NCI-H446 (cell line): ENCODE data around the gene TRIM17.
"Not testable (repeated sequence)": the region's sequence is repeated elsewhere in the genome, so short reads cannot be mapped to it uniquely, and the experiment has no call there.

Experiments
- DNase-seq, 2 experiments: peaks; one replicate each; lab custom pipeline; 2025; lab: John Stamatoyannopoulos, UW

Gene TRIM17

DNA sequence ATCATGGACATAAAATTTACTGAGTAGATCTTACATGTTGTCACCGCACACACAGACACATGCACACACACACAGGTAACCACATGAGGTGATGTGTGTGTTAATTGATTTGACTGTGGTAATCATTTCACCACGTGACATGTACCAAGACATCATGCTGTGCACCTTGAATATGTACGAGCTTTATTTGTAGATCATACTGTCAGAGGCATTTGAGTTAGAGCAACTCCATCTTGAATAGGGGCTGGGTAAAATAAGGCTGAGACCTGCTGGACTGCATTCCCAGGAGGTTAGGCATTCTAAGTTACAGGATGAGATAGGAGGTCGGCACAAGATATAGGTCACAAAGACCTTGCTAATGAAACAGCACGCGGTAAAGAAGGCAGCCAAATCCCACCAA lies 31.7 kb upstream of the TRIM17 start:
- DNase-seq, result no peak

GRCh38 chr1:228446852-228447251 lies 30.2 kb upstream of the TRIM17 start:
- no peak for DNase-seq

DNA sequence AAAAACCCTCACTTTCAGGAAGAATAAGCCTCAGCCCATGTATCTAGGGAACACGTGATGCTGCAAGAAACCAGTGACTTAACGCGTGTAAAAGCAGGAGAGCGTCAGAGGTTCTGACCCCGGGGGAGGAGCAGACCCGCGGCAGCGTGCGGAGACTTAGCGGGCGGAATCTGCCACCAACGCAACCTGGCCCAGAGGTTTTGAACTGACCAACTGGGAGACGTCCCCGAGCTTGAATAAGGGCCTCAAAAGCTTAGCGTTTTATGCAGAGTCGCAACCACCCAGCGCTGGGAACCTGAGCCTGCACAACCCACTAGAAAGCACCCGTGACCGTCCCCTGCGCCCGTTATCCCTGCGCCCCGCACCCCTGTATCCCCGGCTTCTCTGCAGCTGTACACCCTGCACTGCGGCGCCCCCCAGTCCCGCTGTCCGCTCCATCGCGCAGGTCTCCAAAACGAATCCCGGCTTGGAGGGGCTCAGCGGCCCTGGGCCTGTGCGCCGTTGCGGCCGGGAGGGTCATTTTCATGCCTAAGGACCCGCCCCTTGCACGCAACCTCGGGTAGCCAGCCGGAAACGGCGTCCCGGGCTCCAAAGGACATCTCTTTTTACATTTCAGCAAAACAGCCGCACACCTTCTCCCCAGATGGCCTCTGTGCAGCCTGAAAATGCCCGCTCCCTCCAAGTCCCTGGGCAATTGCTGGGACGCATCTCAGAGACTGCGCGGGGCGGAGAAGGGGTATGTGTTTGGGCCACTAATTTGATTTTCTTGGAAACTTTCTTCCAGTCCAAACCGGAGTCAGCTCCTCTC lies 29.4 kb upstream of the TRIM17 start:
- DNase-seq, result no peak

DNA sequence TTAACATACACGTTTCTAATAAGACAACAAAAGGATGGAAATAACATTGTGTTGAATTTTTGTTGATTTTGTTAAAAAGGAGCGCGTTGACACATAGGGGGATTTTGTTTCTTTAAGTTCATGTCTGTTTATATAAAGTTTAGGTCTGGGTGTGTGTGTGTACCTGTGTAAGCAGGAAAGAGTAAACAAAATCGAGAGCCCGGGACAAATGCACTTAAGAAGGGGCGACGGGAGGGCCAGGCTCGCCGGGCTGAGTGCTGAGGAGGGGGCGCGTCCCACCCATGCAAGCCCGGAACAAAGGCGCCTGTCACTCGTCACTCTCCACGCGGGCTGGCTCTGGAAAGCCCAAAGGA lies 28.8 kb upstream of the TRIM17 start:
- no peak for DNase-seq

DNA sequence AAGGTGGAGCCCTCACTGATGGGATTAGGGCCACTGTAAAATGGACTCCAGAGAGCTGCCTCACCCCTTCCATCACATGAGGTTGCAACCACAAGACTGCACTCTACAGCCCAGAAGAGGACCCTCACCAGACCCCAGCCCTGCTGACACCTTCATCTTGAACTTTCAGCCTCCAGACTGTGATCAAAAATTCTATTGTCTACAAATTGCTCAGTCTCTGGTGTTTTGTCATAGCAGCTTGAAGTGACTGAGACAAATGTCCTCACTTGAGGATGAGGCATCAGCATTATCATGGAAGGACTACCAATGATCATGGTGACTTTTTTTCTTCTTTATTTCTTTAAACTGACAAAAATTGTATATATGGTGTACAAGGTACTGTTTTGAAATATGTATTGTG lies 26.7 kb upstream of the TRIM17 start:
- DNase-seq, result no peak

DNA sequence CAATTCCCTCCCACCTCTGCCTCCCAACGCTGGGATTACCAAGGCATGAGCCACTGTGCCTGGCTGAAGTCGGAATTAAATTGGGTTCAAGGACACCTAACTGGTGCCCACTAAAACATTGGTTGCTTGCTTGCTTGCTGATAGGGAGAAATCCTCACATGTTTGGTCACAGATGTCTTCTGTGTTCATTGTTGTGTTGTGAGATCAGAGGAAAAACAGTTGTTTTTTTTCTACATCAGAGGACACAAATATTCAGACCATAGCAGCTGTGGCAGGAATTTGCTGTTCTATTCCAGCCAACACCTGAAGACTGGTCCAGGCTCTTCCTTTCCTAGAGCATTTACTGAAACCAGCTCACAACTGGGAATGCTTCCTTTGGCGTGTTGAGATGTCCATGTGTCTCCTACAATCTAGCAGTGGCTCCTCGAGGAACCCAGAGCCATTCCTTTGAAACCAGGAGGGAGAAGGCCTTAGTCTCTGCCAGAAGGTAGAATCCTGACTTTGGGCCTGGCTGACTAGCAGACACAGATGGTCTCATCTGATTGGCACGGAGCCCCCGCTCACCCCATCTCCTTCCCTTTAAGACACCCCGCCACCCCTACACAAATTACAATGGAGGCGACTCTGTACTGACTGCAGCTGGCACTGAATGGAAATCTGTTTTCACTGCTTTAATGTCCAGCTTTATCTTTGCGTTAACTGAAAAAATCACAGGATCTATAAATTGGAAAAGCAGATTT lies 24.3 kb upstream of the TRIM17 start:
- DNase-seq, result no peak

DNA sequence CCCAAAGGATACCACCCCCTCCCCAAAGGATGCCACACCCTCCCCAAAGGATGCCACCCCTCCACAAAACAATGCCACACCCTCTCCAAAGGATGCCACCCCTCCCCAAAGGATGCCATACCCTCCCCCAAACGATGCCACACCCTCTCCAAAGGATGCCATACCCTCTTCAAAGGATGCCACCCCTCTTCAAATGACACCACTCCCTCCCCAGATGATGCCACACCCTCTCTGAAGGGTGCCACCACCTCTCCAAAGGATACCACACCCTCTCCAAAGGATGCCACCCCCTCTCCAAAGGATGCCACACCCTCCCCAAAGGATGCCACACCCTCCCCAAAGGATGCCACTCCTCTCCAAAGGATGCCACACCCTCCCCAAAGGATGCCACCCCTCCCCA lies 21.6 kb upstream of the TRIM17 start:
- no peak for DNase-seq

GRCh38 chr1:228437424-228437962 lies 20.8 kb upstream of the TRIM17 start:
- no peak for DNase-seq

DNA sequence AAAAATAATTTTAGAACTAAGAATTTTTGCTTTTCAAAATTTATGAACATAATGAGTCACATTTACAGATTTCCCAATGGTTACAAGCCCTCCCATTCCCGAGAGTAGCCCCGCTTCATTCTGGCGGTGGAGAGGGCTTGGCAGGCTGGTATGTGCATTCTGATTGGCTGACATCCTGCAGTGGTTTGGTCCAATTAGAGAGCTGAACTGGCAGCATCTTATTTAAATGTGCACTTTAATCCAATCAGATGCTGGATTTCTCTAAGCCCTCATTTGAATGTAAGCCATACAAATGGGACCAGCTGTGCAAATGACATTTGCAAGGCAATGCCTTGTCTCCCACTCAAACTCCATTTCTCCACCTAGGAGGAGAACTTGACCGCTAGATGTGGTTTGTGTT lies 18.0 kb upstream of the TRIM17 start:
- DNase-seq, result no peak

DNA sequence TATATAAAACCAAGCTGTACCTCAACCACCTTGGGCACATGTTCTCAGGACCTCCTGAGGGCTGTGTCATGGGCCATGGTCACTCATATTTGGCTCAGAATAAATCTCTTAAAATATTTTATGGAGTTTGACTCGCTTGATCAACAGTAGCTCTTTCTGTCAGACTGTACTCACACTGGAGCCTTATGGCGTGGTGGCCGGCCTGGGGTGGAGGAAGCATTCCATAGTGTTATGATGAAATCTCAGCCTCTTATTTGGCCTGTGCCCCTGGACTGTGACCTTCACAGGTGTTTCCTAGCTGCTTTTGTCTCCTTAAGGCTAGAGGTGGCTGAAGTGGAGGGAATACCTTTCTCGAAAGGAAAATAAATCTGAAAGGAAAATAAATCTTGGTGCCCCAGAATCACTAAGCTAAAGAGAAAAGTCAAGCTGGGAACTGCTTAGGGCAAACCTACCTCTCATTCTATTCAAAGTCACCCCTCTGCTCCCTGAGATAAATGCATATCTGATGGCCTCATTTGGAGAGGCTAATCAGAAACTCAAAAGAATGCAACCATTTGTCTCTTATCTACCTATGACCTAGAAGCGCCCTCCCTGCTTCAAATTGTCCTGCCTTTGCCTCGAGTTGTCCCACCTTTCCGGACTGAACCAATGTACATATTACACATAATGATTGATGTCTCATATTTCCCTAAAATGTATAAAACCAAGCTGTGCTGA lies 16.8 kb upstream of the TRIM17 start:
- not testable (repeated sequence) for DNase-seq

DNA sequence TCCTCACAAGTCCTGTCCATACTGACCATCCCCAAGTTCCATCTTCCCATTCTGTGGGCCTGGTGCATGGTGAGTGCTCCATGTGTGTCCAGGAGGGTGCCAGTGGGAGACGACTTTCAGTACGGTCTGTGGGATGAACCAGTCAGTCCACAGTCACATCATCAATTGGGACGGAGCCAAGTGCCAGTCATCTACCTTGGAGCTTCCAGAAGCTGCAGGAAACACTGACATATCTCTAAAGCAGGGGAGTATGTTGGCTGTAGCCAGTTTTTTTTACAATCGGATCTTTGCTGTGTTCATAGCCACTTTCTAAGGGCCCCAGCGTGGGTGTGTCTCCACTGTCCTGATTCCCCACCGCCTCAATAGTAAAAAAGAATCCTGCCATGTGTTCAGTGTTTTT lies 13.6 kb upstream of the TRIM17 start:
- no peak for DNase-seq

DNA sequence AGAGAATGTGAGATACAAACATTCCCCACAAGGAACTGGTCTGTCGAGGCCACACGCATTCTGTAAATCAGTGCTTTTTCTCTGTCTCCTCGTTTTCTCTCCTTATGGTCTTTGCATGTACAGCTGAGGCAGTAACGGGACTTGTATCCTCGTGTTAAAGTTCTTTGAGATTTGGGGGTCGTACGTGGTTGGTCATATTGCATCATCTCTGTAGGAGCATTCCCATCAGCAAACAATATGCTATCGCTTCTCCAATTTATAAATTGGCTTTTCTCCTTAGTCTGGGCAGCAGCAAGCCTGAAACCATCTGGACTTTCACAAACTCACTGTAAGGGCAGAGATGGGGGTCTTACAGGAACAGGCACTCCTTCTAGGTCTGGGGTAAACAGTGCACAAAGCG lies 13.0 kb upstream of the TRIM17 start:
- no peak for DNase-seq

- no peak for DNase-seq
Measured at GRCh38 chr1:228429007-228429406, 12.3 kb upstream of the TRIM17 start.

- no peak for DNase-seq
Measured at GRCh38 chr1:228428412-228428811, 11.8 kb upstream of the TRIM17 start.

DNA sequence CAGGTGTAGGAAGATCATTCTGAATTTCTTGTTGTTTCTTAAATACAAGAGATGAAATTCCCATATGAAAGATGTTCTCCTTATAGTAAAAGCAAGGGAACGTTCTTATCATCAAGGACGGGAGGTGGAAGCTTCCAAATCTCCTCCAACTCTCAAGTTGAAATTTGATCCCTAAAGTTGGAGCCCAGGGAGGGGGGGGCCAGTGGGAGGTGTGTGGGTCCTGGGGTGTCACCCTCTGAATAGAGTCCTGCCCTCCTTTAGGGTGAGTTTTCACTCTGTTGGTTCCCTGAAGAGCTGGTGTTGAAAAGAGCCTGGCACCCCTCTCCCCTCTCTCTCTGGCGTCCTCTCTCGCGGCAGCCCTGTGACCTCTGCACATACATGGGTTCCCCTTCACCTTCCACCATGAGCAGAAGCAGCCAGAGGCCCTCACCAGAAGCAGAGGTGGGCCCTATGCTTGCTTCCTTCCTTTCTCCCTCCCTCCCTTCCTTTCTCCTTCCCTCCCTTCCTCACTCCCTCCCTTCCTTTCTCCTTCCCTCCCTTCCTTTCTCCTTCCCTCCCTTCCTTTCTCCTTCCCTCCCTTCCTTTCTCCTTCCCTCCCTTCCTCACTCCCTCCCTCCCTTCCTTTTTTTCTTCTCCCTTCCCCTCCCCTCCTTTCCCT lies 10.0 kb upstream of the TRIM17 start:
- DNase-seq, result no peak

GRCh38 chr1:228424685-228425660 lies 8.3 kb upstream of the TRIM17 start:
- DNase-seq, result no peak

- DNase-seq, result no peak
Measured at GRCh38 chr1:228423404-228424053, 6.9 kb upstream of the TRIM17 start.

- no peak for DNase-seq
Measured at GRCh38 chr1:228420968-228421826, 4.5 kb upstream of the TRIM17 start.

- no peak for DNase-seq
Measured at GRCh38 chr1:228417483-228418203, 982 bp upstream of the TRIM17 start.
